GM18508 (cell line): Measurements from ENCODE around the gene ARRDC4.

Experiments used
- ATAC-seq: cut with Tn5 transposase; IDR thresholded peaks from one replicate; pipeline ENCODE4 v1.9.1; 2021; ENCODE audit warnings: moderate number of reproducible peaks; ENCODE audit not compliant: insufficient read depth, unreplicated experiment

Gene ARRDC4, protein sequence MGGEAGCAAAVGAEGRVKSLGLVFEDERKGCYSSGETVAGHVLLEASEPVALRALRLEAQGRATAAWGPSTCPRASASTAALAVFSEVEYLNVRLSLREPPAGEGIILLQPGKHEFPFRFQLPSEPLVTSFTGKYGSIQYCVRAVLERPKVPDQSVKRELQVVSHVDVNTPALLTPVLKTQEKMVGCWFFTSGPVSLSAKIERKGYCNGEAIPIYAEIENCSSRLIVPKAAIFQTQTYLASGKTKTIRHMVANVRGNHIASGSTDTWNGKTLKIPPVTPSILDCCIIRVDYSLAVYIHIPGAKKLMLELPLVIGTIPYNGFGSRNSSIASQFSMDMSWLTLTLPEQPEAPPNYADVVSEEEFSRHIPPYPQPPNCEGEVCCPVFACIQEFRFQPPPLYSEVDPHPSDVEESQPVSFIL

DNA sequence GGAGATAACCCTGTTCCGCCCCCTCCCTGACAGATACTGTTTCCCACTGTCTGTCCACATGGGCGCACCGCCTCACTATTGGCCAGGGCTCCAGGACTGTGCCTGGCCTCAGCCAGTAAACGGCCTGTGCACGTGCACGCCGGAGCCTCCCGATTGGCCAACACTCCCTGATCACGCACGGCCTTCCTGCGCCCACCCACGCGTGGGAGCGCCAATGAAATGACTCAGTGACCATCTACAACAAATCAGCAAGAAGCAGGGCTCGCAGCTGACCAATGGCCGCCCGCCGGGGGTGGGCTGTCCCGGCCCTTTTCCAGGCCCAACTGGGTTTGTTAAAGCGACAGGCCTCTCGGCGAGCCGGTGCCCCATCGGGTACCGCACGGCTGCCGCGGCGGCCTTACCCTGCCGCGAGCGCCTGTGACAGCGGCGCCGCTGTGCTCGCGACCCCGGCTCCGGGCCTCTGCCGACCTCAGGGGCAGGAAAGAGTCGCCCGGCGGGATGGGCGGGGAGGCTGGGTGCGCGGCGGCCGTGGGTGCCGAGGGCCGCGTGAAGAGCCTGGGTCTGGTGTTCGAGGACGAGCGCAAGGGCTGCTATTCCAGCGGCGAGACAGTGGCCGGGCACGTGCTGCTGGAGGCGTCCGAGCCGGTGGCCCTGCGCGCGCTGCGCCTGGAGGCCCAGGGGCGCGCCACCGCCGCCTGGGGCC is at the start of gene ARRDC4:
ARRDC4 (plus strand) TSS at position 340 of the 703 bp plus-strand sequence; CDS start at position 499, 159 bp downstream.
- peak; percentile 92 for ATAC-seq

DNA sequence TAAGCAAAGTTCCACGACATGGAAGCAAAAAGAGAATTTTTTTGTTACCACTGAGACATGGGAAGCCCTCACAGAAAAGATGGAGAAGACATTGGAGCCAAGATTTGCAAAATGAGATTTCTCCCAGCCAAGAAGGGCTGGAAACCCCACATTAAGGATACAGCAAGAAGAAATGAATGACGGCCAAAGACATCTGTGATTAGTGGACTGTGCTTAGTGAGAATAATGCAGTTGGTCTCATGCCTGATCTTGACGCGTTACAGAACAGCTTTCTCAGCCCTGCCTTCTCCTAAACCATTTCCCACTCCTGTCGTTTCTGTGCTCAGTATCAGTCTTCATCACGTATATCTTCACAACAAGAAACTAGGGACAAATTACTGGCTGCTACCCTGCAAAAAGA is 45.8 kb upstream of the ARRDC4 start:
- no peak for ATAC-seq

DNA sequence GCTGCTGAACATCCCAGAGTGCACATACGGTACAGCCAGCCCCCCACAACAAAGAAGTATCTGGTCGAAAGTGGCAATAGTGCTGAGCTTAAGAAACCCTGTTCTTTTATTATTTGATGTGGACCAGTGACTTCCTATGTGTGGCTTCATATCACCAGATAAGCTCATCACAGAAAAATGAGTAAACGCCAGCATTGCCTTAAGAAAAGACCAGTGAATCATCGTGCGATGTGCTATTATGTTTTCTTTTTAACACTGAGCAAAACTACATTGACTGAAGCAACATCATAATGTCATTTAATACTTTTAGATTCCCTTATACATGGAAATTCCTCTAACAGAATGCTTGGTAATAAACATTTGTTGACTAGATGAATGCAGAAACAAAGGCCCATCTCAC is 45.2 kb upstream of the ARRDC4 start:
- no peak for ATAC-seq

DNA sequence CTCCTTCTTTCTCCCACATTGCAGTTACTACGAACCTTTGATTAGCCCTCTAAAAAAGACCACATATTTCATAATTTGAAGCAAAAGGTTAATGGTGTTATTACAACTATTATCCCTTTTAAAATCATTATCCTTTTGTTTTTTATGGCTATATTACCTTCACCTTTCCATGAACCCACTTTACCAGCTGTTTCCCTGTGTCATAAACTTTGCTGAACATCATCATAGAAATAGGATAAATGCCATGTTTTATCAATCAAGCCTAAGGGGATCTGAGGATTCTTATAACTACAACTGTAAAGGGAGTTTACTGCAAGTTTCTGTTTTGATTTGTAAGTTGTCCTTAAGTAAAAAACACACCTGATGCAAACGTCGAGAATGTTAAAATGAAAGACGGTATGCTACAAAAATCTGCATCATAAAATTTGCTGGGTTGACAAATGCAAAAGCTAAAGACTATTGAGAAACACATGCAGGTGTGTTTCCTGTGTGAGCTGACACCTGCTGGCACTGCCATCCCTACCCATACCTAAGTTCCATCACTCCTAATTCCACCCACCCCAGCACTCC is 39.1 kb upstream of the ARRDC4 start:
- ATAC-seq, result no peak

DNA sequence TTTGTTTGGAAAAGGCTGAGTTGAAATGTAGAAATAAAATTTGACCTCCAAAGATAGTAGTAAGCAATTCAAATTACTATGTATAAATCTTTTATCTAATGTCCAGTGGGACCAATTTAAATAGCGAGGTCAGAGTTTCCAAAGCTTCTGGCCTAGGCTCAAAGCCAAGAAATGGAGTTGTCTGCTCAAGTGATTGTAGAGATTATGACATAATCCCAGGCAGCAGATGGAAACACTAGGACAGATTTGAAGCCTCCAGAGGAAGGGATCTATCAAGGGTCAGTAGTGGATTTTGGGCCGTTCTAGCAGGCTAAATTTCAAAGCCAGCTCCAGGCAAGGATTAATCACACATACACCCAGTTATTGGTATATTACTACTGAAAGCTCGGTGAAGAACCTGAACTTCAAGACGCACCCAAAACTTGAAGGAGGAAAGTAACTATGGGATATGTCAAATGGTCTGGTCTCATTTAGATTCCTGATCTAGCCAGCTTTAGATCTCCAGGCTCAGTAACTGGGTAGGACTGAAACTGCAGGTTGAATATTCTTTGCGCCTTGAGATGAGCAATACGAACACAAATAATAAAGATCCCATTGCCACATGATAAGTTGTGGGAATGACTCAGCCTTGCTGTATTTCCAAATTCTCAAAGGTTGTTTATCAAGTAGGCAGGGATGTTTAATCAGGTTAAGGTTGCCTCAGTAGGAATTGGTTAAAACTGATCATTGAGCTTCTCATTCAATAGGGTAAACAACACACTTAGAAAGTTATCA is 30.9 kb upstream of the ARRDC4 start:
- no peak for ATAC-seq

DNA sequence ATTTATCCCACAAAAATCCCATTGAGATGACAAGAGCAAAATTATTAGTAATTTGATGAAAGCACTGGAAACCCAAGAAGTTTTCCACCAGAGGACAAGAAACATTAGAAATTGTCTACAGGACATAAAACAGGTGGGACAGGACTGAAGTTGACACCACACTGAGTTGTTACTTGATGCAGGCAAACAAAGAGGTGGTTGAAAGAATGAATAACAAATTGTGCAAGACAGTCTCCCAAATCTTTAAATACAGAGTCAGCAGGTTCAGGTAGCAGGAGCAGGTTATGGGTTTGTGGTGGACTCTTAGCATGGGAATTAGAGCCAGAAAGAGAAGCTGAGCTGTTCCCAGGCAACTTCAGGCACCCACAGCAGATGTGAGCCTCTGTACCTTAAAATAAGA is 30.3 kb upstream of the ARRDC4 start:
- ATAC-seq, result no peak

DNA sequence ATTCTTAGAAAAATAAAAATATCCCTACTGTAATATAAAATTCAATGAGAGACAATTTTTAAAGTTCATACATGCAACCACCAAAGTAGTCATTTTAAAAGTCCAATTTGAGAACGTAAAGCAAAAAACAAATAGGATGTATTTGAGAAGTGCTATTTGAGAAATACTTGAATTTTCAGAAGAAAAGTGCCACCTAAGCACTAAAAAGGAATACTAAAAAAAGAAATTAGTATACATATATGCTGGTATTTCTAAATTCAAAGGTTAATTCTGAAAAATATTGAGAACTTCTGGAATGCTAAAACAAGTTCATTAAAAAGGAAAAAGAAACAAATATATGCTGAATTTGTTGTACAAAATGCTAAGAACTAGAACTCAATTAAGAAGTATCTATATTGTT is 29.2 kb upstream of the ARRDC4 start:
- ATAC-seq, result no peak

DNA sequence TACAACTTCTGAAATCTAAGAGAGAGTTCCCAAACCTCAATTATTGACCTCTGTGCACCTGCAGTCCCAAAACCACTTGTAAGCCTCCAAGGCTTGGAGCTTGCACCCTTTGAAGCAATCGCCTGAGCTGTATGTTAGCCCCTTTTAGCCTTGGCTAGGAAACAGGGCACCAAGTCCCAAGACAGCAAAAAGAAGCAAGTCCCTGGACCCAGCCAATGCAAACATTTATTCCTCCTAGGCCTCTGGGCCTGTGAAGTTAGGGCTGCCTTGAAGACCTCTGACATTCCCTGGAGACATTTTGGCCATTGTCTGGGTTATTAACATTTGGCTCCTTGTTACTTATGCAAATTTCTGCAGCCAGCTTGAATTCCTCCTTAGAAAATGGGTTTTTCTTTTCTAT is 26.9 kb upstream of the ARRDC4 start:
- no peak for ATAC-seq

DNA sequence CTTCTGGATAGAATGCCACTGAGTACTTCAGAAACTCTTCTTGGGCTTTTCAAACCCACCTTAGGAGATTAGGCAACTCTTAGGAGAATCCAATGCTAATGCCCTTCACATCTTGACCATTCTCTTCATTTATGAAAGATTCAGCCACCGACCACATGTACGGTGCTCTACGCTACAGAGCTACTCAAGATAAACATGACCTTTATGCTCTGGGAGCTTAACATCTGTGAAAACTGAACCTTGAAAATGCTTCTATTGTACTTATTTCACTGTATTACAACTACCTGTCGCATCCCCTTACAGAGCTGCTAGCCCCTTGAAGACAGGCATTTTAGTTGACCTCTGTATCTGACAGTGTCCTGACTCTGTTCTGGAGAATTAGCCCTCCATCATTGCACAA is 19.5 kb upstream of the ARRDC4 start:
- ATAC-seq, result no peak

DNA sequence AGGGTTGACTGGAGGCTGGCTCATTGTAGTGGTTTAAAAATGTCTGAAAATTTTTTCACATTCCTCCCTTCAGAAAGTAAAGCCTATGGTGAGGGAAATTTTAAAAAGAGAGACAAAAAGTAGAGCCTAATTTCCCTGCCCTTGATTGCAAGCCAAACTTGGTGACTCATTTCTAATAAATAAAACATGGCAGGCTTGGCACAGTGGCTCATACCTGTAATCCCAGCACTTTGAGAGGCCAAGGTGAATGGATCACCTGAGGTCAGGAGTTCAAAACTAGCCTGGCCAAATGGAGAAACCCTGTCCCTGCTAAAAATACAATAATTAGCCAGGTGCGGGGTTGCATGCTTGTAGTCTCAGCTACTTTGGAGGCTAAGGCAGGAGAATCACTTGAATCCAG is 18.9 kb upstream of the ARRDC4 start:
- ATAC-seq, result no peak

DNA sequence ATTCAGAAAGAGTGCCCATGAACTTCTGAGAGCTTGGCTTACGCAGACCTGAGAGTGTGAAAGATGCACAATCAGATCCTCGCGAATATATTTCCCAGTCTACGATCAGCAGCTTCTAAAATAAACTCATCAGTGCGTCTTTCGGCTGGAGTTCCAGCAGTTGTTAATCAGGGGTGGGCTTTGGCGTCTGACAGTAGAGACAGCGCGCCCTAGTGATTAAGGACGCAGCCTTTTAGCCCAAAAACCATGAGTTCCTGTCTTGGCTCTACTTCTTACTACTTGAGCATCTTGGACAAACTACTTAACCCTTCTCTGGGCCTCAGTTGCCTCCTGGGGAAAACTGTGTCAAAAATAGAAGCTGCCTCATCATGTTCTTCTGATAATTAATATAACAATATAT is 15.8 kb upstream of the ARRDC4 start:
- no peak for ATAC-seq

DNA sequence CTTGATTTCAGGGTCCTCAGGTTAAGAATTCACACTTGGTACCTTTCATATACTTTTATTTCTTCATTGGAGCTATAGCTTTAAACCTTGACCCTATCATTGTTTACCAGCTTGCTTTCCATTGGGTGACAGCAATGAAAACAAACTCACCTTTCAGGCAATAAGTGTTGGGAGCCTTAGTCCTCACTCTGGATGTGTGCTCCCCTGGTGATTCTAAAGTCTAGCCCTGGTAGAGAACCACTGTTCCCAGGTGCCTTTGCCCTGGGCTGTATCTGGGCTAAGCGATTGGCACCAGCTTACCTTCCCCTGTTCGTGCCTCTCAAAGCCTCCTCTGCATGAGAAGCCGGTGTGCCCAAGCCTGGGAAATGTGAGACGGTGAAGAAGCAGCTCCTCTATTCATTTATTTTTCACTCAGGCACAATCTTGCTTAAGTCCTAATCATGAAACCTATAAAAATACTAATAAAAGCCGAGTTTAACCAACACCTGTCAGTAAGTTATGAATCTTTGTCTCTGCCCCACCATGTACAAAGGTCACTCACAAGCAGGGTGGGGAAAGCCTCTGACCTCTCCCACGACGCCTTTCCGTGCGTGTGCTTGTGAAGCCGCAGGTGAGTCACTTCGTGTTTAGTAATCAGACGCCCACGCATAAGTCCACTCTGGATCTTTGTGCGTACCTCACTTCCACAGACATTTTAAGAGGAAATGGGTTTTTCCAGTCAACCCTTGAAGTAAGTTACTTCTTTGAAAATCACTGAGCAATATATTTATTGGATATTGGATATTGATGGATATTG is 12.8 kb upstream of the ARRDC4 start:
- no peak for ATAC-seq

DNA sequence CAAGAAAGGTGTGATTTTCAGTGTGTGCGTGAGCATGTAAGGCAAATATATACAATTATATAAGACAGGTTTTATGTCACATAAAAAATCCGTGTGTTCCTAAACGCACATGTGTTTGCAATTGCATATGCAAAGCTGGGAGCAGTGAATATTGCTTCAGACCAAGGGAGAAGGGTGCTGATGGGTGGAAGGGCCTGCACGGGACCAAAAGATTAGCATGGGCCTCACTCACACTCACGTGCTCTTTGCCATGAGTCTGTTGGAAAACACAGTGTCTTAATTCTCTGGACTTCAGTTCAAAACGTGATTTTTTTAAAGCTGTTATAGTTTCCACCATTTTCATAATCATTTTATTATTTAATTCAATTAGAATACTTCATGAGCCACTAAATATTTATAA is 7.2 kb upstream of the ARRDC4 start:
- no peak for ATAC-seq

DNA sequence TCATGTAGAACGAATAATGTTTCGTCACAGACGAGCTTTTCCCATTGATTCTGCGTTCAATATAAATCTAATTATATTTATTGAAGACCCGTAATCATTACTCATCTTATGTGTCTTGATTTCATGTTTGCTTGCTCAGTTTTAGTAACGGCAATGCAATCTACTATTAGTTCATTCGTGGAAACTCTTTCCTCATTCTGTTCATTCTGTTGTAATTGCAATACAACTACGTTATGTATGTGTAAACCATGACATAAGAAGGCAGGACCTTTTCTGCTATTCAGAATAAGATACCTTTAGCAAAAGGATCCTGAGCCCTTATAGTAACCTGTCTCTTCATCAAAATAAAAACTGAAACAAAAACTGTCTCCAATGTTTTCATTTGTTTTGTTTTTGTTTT is 6.8 kb upstream of the ARRDC4 start:
- no peak for ATAC-seq

DNA sequence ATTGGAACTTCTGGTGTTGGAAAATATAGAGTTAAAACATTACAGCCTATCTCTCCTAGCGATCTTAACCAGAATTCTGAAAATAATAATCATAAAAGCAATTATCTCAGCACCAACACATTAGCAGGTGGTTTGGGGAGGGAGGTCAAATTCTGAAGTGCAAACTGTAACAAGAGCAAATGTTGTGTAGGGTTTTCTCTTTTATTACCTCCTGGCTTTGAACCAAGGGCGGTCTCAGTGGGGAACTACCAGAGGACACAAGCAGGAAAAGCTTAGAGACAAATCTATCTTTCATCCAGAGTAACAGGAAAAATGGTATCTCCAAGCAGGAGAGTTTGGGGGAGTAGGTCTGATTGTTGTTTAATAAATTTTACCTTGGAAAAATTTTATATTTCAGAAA is 5.5 kb upstream of the ARRDC4 start:
- ATAC-seq, result no peak

DNA sequence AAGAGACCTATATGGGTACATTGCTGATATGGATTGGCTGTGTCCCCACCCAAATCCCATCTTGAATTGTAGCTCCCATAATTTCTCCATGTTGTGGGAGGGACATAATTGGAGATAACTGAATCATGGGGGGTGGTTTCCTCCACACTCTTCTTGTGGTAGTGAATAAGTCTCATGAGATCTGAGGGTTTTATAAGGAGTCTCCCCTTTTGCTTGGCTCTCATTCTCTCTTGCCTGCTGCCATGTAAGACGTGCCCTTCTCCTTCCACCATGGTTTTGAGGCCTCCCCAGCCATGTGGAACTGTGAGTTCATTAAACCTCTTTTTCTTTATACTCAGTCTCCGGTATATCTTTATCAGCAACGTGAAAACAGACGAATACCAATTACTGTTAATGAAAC is 5.0 kb upstream of the ARRDC4 start:
- ATAC-seq, result no peak

DNA sequence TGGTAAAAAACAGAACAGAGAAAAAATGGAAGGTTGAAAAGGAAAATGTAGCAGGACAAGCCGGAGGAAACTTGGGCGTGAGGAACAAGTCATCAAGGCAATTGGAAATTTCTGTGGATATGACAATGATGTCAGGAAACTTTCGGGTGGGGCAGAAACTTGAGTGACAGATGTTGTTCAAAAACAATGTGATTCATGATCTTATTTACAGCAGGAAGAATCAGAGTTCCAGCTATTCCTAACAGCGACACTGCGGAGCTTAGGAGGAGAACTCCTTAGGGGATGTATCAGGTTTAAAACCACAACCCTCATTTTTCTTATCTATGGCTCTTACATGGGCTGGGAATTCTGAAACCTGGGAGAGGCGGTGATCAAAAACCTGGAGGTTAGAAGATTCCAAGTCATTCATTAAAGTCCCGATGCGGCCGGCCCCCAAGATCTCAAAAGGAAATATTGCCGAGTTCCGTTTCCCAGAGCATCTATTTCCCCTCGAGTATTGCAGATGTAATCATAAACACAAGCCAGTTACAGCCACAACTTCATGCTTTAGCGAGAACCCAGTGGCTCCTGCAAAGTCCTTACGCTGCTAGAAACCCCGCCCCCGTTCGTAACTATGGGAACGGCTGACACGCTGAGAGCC is 659 bp upstream of the ARRDC4 start:
- ATAC-seq, result no peak

DNA sequence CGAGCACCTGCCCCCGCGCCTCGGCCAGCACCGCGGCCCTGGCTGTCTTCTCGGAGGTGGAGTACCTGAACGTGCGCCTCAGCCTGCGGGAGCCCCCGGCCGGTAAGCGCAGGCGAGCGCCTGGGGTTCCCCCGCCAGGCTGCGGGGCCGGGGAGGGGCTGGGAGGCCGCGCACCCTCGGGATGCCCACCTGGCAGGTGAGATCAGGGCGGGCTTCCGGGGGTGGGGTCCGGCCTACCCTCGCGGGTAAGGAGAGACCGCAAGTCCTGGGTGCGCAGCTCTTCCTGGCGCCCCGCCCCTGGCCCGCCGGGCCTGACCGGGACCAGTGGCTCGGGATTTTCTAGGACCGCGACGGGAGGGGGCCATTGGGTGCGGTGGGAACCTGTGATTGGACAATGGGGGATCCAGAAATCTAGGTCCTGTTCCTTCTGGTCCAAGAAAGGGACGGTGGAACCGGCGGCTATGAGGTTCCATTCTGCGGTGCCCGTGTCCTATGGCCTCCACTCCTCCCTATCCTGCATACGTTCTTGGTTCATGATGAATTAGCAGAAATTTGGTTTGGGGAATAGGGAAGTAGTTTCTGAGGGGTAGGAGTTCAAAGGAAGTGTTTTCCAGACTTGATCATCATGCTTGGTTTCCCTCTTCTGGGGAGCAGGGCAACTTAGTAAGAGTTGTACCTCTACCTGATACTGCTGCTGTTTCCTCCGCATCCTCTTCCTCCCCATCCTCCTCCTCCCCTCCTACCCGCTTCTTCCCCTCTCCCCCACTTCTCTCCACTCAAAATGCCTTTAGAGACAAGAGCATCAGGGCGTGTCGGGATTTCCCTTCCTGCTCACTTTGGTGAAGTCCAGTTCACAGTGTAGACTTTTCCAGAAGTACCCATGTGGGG is 808 bp downstream of the ARRDC4 start:
- ATAC-seq, result no peak

DNA sequence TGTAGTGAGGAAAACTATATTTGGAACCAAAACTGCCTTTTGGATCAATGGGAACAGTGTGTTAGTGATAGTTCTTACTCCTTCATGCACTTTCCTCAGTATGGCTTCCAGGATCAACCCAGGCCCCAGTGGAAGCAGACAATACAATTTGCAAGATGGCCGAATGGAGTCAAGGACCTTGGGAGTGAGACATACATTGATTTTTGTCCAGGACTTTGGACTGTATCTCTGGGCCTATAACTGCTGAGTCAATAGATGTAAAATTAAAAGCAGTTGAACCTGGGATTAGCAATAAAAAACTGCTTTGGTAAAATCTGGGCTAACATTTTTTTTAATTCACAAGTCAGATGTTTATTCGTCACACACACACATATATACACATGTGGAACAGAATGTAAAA is 1.8 kb downstream of the ARRDC4 start:
- ATAC-seq, result no peak
